A673 (cell line): ENCODE results near the gene TCL1B. TPM values are rescaled to one million over a fixed set of nuclear protein-coding genes. Genes with fewer than 3 reads are reported as not detected.

Experiments used
- BruUV-seq: library from RNA; stranded (reverse); fragments of 400-500 nt; replicated peaks from 2 replicates; lab custom pipeline; 2021; lab: Mats Ljungman, UMichigan
- CTCF ChIA-PET: fragments of 300-600 bp; sonication (Branson Sonifier 250); formaldehyde crosslinking; loops from one replicate; lab custom pipeline; 2022; ENCODE audit warnings: antibody characterized with exemption; lab: Charles Lee
- POLR2A ChIA-PET: fragments of 300-600 bp; sonication (Branson Sonifier 250); formaldehyde crosslinking; loops from one replicate; lab custom pipeline; 2022; ENCODE audit warnings: antibody characterized with exemption; ENCODE audit not compliant: low non-redundant PET; lab: Charles Lee
- DNase-seq: peaks from one replicate; pipeline ENCODE4 v3.0.0-alpha.2; 2015; ENCODE audit warnings: low spot score
- H3K27ac ChIP-seq: fragments of 200-600 bp; sonication (generic); 2 replicates; pipeline ENCODE4 v1.5.1; 2016; ENCODE audit warnings: mixed run types, low read depth, mild to moderate bottlenecking, mixed read lengths, antibody characterized with exemption, low read length; ENCODE audit not compliant: poor library complexity, severe bottlenecking
- H3K27me3 ChIP-seq: fragments of 200-600 bp; sonication (generic); replicated peaks from 2 replicates; pipeline ENCODE4 v1.6.1; 2017; ENCODE audit warnings: mixed run types, low read depth, mild to moderate bottlenecking, mixed read lengths, antibody characterized with exemption, low read length; ENCODE audit not compliant: insufficient read depth, poor library complexity
- H3K36me3 ChIP-seq: fragments of 200-600 bp; sonication (generic); 2 replicates; pipeline ENCODE4 v1.6.1; 2016; ENCODE audit warnings: mixed run types, mild to moderate bottlenecking, mixed read lengths, antibody characterized with exemption, low read length; ENCODE audit not compliant: insufficient read depth, poor library complexity, severe bottlenecking
- H3K4me1 ChIP-seq: fragments of 200-600 bp; sonication (generic); 2 replicates; pipeline ENCODE4 v1.6.1; 2017; ENCODE audit warnings: mixed run types, mild to moderate bottlenecking, mixed read lengths, antibody characterized with exemption, low read length; ENCODE audit not compliant: insufficient read depth, poor library complexity, severe bottlenecking
- H3K4me3 ChIP-seq: fragments of 200-600 bp; sonication (generic); 2 replicates; pipeline ENCODE4 v1.5.1; 2016; ENCODE audit warnings: low read depth, mixed run types, mild to moderate bottlenecking, mixed read lengths, low read length; ENCODE audit not compliant: poor library complexity, severe bottlenecking
- H3K9me3 ChIP-seq: fragments of 200-600 bp; sonication (generic); 2 replicates; pipeline ENCODE4 v1.6.1; 2016; ENCODE audit warnings: mixed run types, low read depth, mild to moderate bottlenecking, mixed read lengths, antibody characterized with exemption, low read length; ENCODE audit not compliant: poor library complexity, severe bottlenecking
- EZH2 ChIP-seq: fragments of 200-600 bp; sonication (generic); IDR thresholded peaks from 2 replicates; pipeline ENCODE4 v1.6.1; 2017; ENCODE audit warnings: borderline replicate concordance, low read depth, mild to moderate bottlenecking, mixed read lengths, antibody characterized with exemption, low read length; ENCODE audit not compliant: poor library complexity, severe bottlenecking
- intact Hi-C: fragments of 100-400 bp; cut with micrococcal nuclease; formaldehyde crosslinking; loops from one replicate; pipeline ENCODE4 v1.10.0; 2022; ENCODE audit not compliant: unreplicated experiment
- total RNA-seq: library from RNA; stranded (reverse); gene quantifications from 2 replicates; pipeline ENCODE4 v1.2.3, GENCODE V29; 2021
- TF ChIP-seq, protein P1 (sequence below): fragments of 300-800, 200-600 bp; sonication (generic); conservative IDR thresholded peaks from 2 replicates; pipeline ENCODE4 v1.5.1; 2017; ENCODE audit warnings: low read depth, mild to moderate bottlenecking, antibody characterized with exemption, low read length, moderate library complexity, mixed read lengths

TCL1B gene
- total RNA-seq, 1 experiment from 2014 or later = 1.1 TPM

DNA sequence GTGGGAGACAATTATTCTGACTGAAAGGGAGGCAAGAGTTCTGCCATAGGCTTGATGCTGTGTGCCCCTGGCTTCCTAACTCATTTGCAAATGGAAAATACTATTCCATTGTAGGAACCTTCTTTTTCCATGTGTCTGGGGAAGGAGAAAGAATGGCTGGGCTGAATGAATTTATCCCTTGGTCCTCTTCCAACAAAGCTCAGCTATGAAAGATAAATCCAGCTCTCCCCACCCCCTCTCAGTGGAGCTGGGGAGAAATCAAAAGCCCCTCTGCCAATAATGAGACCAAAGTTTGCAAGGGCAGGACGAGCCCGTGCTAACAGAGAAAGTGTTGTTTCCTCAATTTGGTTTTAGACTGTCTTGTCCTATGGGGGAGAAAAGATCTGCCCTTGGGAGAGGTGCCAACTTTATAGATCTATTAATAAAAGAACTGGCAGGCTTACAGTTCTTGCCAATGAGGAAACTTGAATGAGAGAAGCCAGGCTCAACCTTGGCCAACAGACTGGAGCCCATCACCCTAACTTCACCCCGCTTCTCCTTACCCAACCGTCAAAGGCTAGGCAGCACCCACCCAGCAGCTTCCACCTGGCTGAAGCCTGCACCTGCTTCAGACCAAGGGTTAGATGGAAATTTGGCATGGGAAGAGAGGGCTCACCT lies 8.9 kb upstream of the TCL1B start:
- H3K4me1 ChIP-seq = peaks cover 9% of the 10 kb centered on the region
- no peak overlapping the region for H3K4me3 ChIP-seq
- H3K9me3 ChIP-seq = no peaks in the 10 kb centered on the region
- no peak for DNase-seq
- no peaks in the 10 kb centered on the region for H3K27me3 ChIP-seq
- POLR2A ChIA-PET = no interaction called here
- CTCF ChIA-PET = no interaction called here
- no peak overlapping the region for H3K27ac ChIP-seq
- TF ChIP-seq EZH2 = no peak
- TF ChIP-seq, protein P1, sequence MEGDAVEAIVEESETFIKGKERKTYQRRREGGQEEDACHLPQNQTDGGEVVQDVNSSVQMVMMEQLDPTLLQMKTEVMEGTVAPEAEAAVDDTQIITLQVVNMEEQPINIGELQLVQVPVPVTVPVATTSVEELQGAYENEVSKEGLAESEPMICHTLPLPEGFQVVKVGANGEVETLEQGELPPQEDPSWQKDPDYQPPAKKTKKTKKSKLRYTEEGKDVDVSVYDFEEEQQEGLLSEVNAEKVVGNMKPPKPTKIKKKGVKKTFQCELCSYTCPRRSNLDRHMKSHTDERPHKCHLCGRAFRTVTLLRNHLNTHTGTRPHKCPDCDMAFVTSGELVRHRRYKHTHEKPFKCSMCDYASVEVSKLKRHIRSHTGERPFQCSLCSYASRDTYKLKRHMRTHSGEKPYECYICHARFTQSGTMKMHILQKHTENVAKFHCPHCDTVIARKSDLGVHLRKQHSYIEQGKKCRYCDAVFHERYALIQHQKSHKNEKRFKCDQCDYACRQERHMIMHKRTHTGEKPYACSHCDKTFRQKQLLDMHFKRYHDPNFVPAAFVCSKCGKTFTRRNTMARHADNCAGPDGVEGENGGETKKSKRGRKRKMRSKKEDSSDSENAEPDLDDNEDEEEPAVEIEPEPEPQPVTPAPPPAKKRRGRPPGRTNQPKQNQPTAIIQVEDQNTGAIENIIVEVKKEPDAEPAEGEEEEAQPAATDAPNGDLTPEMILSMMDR = no peak
- no peaks in the 10 kb centered on the region for H3K36me3 ChIP-seq
- BruUV-seq = no TSS peak
- intact Hi-C loops = no loop called here

GRCh38 chr14:95679148-95679815 lies 6.9 kb upstream of the TCL1B start:
- Histone ChIP-seq H3K36me3 (no peaks in the 10 kb centered on the region), H3K27me3 (no peaks in the 10 kb centered on the region), H3K9me3 (no peaks in the 10 kb centered on the region), H3K4me3 (no peak overlapping the region), H3K4me1 (peaks cover 9% of the 10 kb centered on the region), H3K27ac (no peak overlapping the region)
- intact Hi-C loops = no loop called here
- ChIA-PET CTCF (no interaction called here), POLR2A (interaction anchor here (0.6 kb wide), 1 partner anchor 40 kb away, joined by 18 read pairs; no protein-coding TSS in a partner anchor)
- DNase-seq = no peak
- BruUV-seq = no TSS peak
- TF ChIP-seq, protein P1 = no peak

GRCh38 chr14:95679998-95680735 lies 6.1 kb upstream of the TCL1B start:
- no peaks in the 10 kb centered on the region for H3K36me3 ChIP-seq
- H3K4me1 ChIP-seq = peaks cover 9% of the 10 kb centered on the region
- TF ChIP-seq, protein P1 = no peak
- TF ChIP-seq EZH2 = no peak
- no peak overlapping the region for H3K27ac ChIP-seq
- POLR2A ChIA-PET = interaction anchor here (0.6 kb wide), 2 partner anchors 19 to 41 kb away, joined by 3 to 18 read pairs; no protein-coding TSS in a partner anchor
- CTCF ChIA-PET = interaction anchor here (0.6 kb wide), 1 partner anchor 127 kb away, joined by 6 read pairs; no protein-coding TSS in a partner anchor
- BruUV-seq = no TSS peak
- no peak for DNase-seq
- H3K4me3 ChIP-seq = no peak overlapping the region
- no peaks in the 10 kb centered on the region for H3K9me3 ChIP-seq
- no peaks in the 10 kb centered on the region for H3K27me3 ChIP-seq
- intact Hi-C loops = loop anchor here (5.0 kb wide), 1 partner anchor 118 kb away; no protein-coding TSS in a partner anchor
